GM13976 (cell line): ENCODE results near the gene IL20RB.
"Not testable (repeated sequence)": the region's sequence is repeated elsewhere in the genome, so short reads cannot be mapped to it uniquely, and the experiment has no call there.

ENCODE experiments used
- DNase-seq: peaks from one replicate; pipeline ENCODE4 v3.0.0; 2012; ENCODE audit warnings: low spot score
- in situ Hi-C: fragments of 300-500 bp; cut with MboI; formaldehyde crosslinking; loops from one replicate; pipeline ENCODE4 v1.12.0; 2022; ENCODE audit warnings: low sequenced_read_pairs, mixed read lengths, inconsistent platforms; ENCODE audit not compliant: unreplicated experiment
- TF ChIP-seq, protein P1 (sequence below): IDR thresholded peaks from 2 replicates; pipeline ENCODE4 v1.5.1; 2012; ENCODE audit warnings: borderline replicate concordance, mild to moderate bottlenecking; ENCODE audit not compliant: insufficient read depth; ENCODE audit errors: extremely low read depth, missing control alignments, control extremely low read depth

Gene IL20RB

DNA sequence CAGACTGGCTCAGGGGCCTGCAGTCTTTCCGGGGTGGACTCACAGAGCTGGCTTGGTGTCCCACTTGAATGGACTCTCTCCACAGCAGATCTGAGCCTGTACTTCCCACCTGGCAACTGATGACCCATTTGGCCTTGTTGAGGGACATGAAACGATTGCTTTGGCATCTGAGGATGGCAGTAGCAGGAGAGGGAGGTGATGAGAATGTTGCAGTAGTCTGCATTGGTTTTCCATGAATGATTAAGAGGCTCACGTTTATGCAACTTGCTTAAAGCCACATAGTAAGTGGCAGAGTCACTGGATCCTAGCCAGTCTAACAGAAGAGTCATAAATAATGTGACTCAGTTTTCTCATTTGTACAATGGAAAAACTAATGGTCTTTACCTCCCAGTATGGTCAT lies 21.9 kb downstream of the IL20RB start:
- in situ Hi-C loops = no loop called here
- no peak for DNase-seq
- TF ChIP-seq, protein P1, sequence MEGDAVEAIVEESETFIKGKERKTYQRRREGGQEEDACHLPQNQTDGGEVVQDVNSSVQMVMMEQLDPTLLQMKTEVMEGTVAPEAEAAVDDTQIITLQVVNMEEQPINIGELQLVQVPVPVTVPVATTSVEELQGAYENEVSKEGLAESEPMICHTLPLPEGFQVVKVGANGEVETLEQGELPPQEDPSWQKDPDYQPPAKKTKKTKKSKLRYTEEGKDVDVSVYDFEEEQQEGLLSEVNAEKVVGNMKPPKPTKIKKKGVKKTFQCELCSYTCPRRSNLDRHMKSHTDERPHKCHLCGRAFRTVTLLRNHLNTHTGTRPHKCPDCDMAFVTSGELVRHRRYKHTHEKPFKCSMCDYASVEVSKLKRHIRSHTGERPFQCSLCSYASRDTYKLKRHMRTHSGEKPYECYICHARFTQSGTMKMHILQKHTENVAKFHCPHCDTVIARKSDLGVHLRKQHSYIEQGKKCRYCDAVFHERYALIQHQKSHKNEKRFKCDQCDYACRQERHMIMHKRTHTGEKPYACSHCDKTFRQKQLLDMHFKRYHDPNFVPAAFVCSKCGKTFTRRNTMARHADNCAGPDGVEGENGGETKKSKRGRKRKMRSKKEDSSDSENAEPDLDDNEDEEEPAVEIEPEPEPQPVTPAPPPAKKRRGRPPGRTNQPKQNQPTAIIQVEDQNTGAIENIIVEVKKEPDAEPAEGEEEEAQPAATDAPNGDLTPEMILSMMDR = no peak

DNA sequence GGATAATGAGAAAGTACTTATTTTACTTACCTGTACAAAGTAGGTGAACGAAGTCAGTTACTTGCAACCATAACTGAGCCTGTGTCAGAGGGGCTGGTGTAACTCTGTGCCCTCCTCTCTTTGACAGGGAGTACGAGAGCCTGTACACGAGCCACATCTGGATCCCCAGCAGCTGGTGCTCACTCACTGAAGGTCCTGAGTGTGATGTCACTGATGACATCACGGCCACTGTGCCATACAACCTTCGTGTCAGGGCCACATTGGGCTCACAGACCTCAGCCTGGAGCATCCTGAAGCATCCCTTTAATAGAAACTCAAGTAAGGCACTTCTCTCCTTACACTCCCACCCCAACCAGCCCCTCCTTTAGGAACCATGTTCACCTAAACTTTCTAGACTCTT lies 24.2 kb downstream of the IL20RB start:
- in situ Hi-C loops = no loop called here
- TF ChIP-seq, protein P1 = no peak
- no peak for DNase-seq

DNA sequence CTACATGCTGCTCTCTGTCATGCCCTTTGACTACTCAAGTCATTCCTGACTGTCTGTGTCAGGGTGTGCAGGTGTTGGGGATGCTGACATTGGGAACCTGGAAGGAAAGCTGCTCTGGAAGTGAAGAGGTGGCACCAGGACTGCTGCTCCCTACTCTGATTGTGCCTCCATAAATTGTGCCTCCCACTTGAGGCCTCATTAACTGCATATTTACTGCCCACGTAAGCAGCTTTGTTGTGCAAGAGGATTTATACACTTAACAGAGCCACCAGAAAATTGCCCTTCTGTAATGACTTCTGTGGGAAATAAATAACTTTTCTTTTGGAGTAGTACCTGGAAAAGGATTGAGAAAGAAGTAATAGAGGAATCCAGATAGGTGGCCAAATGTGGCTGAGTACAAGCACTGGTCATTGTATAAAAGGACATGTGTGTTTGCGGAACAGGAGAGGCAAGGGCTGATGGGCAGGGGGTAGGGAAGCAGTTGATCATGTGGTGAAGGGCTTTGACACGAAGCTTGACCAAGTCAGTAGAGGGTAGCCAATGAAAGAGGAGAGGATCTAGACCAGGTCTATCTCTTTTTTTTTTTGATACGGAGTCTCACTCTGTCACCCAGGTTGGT lies 24.8 kb downstream of the IL20RB start:
- TF ChIP-seq, protein P1 = no peak
- in situ Hi-C loops = no loop called here
- DNase-seq = no peak

DNA sequence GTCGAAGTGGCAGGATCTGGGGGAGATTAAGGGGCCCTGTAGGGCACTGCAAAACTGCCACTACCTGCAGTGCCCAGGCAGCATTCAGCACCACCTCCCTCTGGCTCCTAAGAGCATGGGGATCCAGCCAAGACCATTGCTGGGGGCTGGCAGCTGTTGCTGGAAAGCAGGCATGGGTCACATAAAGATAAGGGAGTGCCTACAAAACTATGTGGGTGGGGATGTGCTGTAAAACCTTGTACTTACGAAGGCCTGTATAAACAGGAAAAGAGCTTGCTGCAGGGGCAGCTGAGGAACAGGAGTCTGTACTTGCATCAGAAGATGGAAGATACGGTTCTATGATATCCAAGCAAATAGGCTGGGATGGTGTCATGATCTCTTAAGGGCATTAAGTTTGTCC lies 27.1 kb downstream of the IL20RB start:
- in situ Hi-C loops = no loop called here
- TF ChIP-seq, protein P1 = no peak
- no peak for DNase-seq

DNA sequence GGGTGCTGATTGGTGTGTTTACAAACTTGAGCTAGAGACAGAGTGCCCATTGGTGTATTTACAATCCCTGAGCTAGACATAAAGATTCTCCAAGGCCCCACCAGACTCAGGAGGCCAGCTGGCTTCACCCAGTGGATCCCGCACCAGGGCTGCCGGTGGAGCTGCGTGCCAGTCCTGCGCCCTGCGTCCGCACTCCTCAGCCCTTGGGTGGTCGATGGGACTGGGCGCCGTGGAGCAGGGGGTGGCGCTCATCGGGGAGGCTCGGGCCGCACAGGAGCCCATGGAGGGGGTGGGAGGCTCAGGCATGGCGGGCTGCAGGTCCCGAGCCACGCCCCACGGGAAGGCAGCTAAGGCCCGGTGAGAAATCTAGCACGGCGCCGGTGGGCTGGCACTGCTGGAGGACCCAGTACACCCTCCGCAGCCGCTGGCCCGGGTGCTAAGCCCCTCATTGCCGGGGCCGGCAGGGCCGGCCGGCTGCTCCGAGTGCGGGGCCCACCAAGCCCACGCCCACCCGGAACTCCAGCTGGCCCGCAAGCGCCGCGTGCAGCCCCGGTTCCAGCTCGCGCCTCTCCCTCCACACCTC lies 29.7 kb downstream of the IL20RB start:
- DNase-seq, in situ Hi-C loops: not testable (repeated sequence)

DNA sequence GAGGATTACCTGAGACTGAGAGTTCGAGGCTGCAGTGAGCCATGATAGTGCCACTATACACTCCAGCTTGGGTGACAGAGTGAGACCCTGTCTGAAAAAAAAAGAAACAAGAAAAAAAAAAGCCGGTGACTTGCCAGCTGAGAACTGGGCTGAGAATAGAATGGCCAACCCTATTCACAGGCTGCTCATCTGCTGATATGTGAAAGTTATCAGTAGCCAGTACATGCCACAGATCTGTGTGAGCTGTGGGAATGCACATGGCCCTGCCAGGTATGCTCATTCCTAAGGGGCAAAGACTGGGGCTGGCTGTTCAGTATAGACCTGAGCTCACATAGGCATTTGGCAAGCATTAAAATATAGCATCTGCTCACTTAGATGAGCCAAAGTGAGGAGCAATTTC lies 30.9 kb downstream of the IL20RB start:
- DNase-seq = no peak
- in situ Hi-C loops = no loop called here
- TF ChIP-seq, protein P1 = no peak

DNA sequence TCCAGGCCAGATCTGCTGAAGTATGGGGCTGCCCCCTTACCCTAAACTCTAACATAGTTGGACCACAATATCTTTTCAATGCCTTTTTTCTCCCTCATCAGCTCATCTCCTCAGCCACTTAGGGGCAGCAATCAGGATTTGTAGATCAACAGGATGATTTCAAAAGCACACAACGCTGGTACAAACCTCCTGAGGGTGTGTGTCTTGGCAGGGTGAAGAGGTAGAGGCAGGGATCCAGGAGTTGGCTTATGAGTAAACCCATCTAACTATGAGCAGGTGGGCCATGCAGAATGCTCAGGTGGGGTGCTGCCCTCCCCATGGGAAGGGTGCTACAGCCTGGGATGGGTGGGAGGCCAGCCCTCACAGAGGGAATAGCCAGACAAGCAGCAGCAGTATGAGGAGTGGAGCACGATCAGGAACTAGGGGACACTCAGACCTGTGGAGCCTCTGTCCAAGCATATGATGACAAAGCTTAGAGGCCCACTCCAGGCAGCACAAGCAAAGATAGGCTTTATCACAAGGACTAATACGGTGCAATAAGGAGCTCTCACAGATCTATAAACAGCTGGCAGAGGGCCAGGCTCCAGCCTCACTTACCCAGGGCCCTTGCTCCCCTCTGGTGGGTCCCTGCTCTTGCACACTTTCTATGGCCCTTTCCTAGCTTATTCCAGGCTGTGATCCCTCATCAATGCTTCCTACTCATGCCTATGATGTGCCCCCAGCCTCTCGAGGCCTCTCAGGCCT lies 32.2 kb downstream of the IL20RB start:
- no peak for DNase-seq
- TF ChIP-seq, protein P1 = no peak
- in situ Hi-C loops = no loop called here
